Naive thymus-derived CD4-positive, alpha-beta T cell (primary cell): ENCODE results near the gene NRXN2. TPM values are rescaled to one million over a fixed set of nuclear protein-coding genes. Genes with fewer than 3 reads are reported as not detected.
A peak's percentile ranks its signal among the peaks of the same experiment; 100 is the strongest.

Experiments used
- ATAC-seq: fragments of 150-1000 bp; cut with Tn5 transposase; 2 replicates; pipeline ENCODE4 v1.10.0; 2021; ENCODE audit warnings: mild to moderate bottlenecking, moderate library complexity
- CTCF ChIA-PET: fragments of 350-600 bp; sonication (Branson Sonifier 250); formaldehyde crosslinking; loops from one replicate; lab custom pipeline; 2021; ENCODE audit warnings: antibody characterized with exemption; lab: Charles Lee
- POLR2A ChIA-PET: fragments of 350-600 bp; sonication (Branson Sonifier 250); formaldehyde crosslinking; loops from one replicate; lab custom pipeline; 2021; ENCODE audit warnings: antibody characterized with exemption, inconsistent platforms; lab: Charles Lee
- DNase-seq, 9 donors: peaks; one replicate each; pipeline versions ENCODE4 v3.0.0 to v3.0.0-alpha.2; 2020 to 2022; ENCODE audit warnings: mixed read lengths in 1 of 9
- H3K27ac ChIP-seq: one replicate; pipeline ENCODE4 v1.7.0; 2013; ENCODE audit warnings: mild to moderate bottlenecking, low read depth, low read length, moderate library complexity
- H3K27me3 ChIP-seq, 2 donors: one replicate each; pipeline ENCODE4 v1.7.0; 2013; ENCODE audit warnings: low read length in 2 of 2, mild to moderate bottlenecking in 2 of 2, moderate library complexity in 2 of 2; ENCODE audit not compliant: control insufficient read depth in 2 of 2, insufficient read depth in 2 of 2
- H3K36me3 ChIP-seq, 3 experiments: 1 replicate in 2 of 3; 2 replicates in 1 of 3; pipeline ENCODE4 v1.7.0; 2013; ENCODE audit warnings: low read length in 3 of 3, mild to moderate bottlenecking in 3 of 3, moderate library complexity in 1 of 3; ENCODE audit not compliant: insufficient read depth in 3 of 3, control insufficient read depth in 2 of 3
- H3K4me1 ChIP-seq, 2 donors: one replicate each; pipeline ENCODE4 v1.7.0; 2013; ENCODE audit warnings: low read length in 2 of 2, mild to moderate bottlenecking in 2 of 2, moderate library complexity in 1 of 2; ENCODE audit not compliant: control insufficient read depth in 2 of 2, insufficient read depth in 2 of 2
- H3K4me3 ChIP-seq: 2 replicates; pipeline ENCODE4 v1.7.0; 2013; ENCODE audit warnings: mild to moderate bottlenecking, low read length
- H3K9me3 ChIP-seq, 3 experiments: 1 replicate in 2 of 3; 2 replicates in 1 of 3; pipeline ENCODE4 v1.7.0; 2013; ENCODE audit warnings: low read length in 3 of 3; ENCODE audit not compliant: control insufficient read depth in 2 of 3
- H3K27ac Mint-ChIP-seq, 9 donors: one replicate each; pipeline ENCODE4 v1.8.0; 2020 to 2022; ENCODE audit warnings: mixed read lengths in 9 of 9, mild to moderate bottlenecking in 8 of 9, moderate library complexity in 5 of 9, inconsistent platforms in 2 of 9
- H3K27me3 Mint-ChIP-seq, 5 donors: one replicate each; pipeline ENCODE4 v1.8.0; 2021 to 2022; ENCODE audit warnings: mixed read lengths in 5 of 5, mild to moderate bottlenecking in 1 of 5
- H3K36me3 Mint-ChIP-seq, 5 donors: one replicate each; pipeline ENCODE4 v1.8.0; 2020 to 2022; ENCODE audit warnings: mixed read lengths in 5 of 5, mild to moderate bottlenecking in 3 of 5, inconsistent platforms in 1 of 5
- H3K4me1 Mint-ChIP-seq, 7 donors: one replicate each; pipeline ENCODE4 v1.8.0; 2020 to 2022; ENCODE audit warnings: mixed read lengths in 7 of 7, mild to moderate bottlenecking in 3 of 7, inconsistent platforms in 1 of 7
- H3K4me3 Mint-ChIP-seq, 10 donors: one replicate each; pipeline ENCODE4 v1.8.0; 2020 to 2022; ENCODE audit warnings: mild to moderate bottlenecking in 10 of 10, mixed read lengths in 10 of 10, moderate library complexity in 6 of 10, inconsistent platforms in 2 of 10
- H3K9me3 Mint-ChIP-seq, 11 donors: one replicate each; pipeline ENCODE4 v1.8.0; 2020 to 2022; ENCODE audit warnings: mixed read lengths in 11 of 11, mild to moderate bottlenecking in 4 of 11, inconsistent platforms in 1 of 11, moderate library complexity in 1 of 11
- intact Hi-C, 2 donors: fragments of 100-400 bp; cut with micrococcal nuclease; formaldehyde crosslinking; loops; one replicate each; pipeline ENCODE4 v1.15.1; 2023
- polyA plus RNA-seq, 2 donors: library from polyadenylated mRNA; unstranded; fragments of 300-500 nt; fragmentation: Illumina TruSeq; gene quantifications; one replicate each; pipeline ENCODE4 v1.2.3, GENCODE V29; 2021
- total RNA-seq, 6 experiments: library from RNA in 5 of 6; stranded (reverse) in 5 of 6; gene quantifications; 1 replicate in 5 of 6; 2 replicates in 1 of 6; pipeline ENCODE4 v1.2.3 and lab custom pipeline; 2021 to 2026

NRXN2 gene
- total and polyA plus RNA-seq, 7 experiments from 2014 or later: 0.07 to 0.71 (median 0.27) TPM; not detected in 4

DNA sequence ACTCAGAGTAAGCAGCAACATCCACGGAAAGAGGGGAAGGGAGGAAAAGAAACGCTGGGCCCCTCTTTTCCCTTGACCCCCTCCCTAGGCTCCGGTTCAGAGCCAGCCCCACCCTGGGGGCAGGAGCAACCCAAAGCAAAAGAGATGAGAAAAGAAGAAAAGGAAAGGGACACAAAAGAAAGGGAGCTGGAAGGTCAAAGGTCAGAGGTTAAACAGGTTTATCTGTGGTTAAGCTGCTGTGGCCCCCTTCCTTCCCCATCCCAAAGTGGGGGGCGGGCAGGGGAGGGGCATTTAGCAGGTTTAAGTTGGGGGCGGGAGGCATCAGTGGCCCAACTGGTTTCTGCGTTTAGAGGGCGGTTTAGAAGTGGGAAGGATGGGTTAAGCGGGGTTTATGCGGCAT lies 96.4 kb downstream of the NRXN2 start:
- Mint-ChIP-seq H3K27ac (peak overlapping the region in 1 of 9 donors; percentile 65), H3K27me3 (no peaks in the 10 kb centered on the region), H3K4me1 (peaks cover 0 to 5% (median 0%) of the 10 kb centered on the region in 7 donors), H3K36me3 (no peaks in the 10 kb centered on the region), H3K9me3 (no peaks in the 10 kb centered on the region), H3K4me3 (no peak overlapping the region)
- Histone ChIP-seq H3K4me1 (no peaks in the 10 kb centered on the region), H3K36me3 (no peaks in the 10 kb centered on the region), H3K27ac (no peak overlapping the region), H3K4me3 (no peak overlapping the region), H3K27me3 (no peaks in the 10 kb centered on the region), H3K9me3 (no peaks in the 10 kb centered on the region)
- ChIA-PET POLR2A (no interaction called here), CTCF (no interaction called here)
- ATAC-seq: no peak
- intact Hi-C loops: no loop called here
- no peak for DNase-seq

DNA sequence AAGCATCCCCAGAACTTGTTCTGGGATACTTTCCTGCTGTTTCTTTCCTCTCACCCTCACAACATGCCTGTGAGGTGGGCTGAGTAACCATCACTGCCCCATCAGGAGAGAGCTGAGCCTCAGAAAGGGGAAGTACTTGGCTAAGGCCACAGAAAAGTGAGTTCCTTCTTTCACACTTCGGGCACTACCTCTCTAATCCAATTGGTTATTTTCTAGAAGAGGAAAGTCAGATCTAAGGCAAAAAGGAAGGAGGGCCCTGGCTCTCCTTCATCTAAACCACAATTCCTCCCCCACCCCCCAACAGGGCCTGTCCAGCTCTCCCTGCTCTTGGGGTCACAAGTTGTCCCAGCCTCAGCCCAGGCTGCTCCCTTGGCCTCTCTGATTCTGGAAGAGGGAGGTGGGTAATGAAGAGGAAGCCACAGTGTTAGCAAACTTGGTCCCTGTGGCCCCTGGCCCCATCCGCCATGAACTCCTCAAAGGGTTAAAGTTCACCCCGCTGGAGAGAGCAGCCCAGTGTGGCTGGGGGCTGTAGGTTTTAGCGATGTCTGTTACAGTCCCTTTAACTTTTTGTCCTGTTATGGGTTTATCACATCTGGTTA lies 98.0 kb downstream of the NRXN2 start:
- Mint-ChIP-seq H3K4me1 (peaks cover 0 to 12% (median 5%) of the 10 kb centered on the region in 7 donors), H3K36me3 (no peaks in the 10 kb centered on the region), H3K27ac (no peak overlapping the region), H3K27me3 (no peaks in the 10 kb centered on the region), H3K9me3 (no peaks in the 10 kb centered on the region), H3K4me3 (no peak overlapping the region)
- Histone ChIP-seq H3K36me3 (no peaks in the 10 kb centered on the region), H3K4me3 (no peak overlapping the region), H3K27me3 (no peaks in the 10 kb centered on the region), H3K4me1 (no peaks in the 10 kb centered on the region), H3K27ac (no peak overlapping the region), H3K9me3 (no peaks in the 10 kb centered on the region)
- CTCF ChIA-PET: no interaction called here
- POLR2A ChIA-PET: interaction anchor here (0.6 kb wide), 1 partner anchor 80 kb away, joined by 3 read pairs; no protein-coding TSS in a partner anchor
- DNase-seq (no peak), ATAC-seq (peak; percentile 86)
- intact Hi-C loops: no loop called here

DNA sequence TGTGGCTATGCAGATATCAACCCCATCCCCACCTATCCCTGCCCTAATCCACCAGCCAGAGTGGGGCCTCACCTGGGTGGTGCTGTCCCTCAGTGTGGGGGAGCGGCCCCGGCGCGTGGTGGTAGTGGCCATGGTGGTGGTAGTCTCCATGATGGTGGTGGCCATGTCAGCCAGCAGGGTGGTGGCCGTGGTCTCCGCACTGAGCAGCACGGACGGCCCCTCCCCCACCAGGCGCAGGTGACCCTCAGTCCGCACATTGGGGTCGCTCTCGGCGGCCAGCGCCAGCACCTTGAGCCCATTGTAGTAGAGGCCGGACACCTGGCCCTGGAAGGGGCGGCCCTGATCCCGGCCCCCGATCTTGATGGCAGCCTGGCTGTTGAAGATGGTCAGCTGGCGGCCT lies 100.3 kb downstream of the NRXN2 start:
- no peaks in the 10 kb centered on the region for H3K9me3 Mint-ChIP-seq
- ATAC-seq: no peak
- Histone ChIP-seq H3K9me3 (no peaks in the 10 kb centered on the region), H3K36me3 (no peaks in the 10 kb centered on the region), H3K4me3 (no peak overlapping the region), H3K27me3 (no peaks in the 10 kb centered on the region), H3K4me1 (no peaks in the 10 kb centered on the region), H3K27ac (no peak overlapping the region)
- H3K27ac Mint-ChIP-seq: no peak overlapping the region
- no peaks in the 10 kb centered on the region for H3K27me3 Mint-ChIP-seq
- CTCF ChIA-PET: no interaction called here
- intact Hi-C loops: no loop called here
- H3K36me3 Mint-ChIP-seq: no peaks in the 10 kb centered on the region
- DNase-seq: no peak
- no peak overlapping the region for H3K4me3 Mint-ChIP-seq
- peaks cover 0 to 10% (median 5%) of the 10 kb centered on the region in 7 donors for H3K4me1 Mint-ChIP-seq
- POLR2A ChIA-PET: no interaction called here

DNA sequence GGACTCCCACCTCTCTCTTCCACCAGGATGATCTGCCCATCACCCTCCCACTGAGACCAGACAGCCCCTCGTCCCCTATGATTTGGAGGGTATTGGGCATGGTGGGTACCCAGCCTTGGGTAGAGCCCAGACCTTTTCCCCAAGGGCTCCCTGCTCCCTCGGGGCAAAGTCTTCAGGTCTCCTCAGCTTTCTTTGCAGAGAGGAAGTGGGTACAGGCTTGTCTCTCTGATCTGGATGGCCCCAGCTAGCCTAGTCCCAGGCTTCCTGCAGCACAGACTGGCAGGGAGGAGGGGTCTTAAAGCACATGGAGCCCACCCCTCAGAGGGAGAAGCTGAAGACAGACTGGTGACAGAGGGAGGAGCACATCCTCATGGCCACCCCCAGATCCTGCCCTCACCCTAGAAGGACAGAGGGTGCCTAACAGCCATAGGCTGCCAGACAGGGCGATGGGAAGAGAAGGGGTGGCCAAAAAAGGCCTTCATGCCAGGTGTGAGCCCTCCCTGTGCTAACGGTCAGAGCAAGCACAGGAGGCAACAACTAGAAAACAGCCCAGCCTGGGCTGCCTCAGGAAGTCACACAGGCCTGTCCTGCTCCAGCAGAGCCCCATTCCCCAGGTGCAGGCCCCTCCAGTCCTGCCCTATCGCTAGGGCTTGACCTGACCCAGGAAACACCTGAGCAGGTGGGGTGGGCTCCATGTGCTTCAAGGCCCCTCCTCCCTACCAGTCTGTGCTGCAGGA lies 101.5 kb downstream of the NRXN2 start:
- CTCF ChIA-PET: no interaction called here
- no peak overlapping the region for H3K27ac Mint-ChIP-seq

DNA sequence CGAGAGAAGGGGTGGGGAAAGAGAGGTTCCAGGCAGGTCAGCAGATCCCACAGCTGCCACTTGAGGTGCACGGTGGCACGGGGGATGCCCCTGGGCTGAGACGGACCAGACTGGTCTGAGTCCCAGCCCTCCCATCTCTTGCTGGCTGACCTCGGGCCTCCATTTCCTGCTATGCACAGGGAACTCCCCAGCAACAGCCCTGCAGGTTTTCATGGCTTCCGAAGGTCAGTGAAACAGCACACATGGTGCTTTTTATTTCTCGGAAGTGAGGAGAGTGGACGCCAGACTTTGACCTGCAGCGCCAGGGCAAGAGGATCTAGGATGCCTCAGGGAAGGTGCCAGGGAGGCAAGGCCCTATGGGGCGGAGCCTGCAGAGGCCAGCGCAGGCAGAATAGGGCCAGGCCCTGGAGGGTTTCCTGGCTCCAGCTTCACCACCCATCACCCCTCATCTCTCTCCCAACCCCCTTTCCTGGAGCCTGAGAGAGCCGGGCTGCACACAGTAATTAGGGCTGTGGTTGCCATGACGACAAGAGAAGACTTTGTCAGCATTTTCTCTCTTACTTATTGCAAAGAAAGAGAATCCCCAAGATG lies 102.5 kb downstream of the NRXN2 start:
- no peaks in the 10 kb centered on the region for H3K36me3 ChIP-seq
- H3K9me3 Mint-ChIP-seq: no peaks in the 10 kb centered on the region
- DNase-seq (no peak), ATAC-seq (no peak)
- no peaks in the 10 kb centered on the region for H3K36me3 Mint-ChIP-seq
- intact Hi-C loops: no loop called here
- no peaks in the 10 kb centered on the region for H3K4me1 ChIP-seq
- H3K27ac ChIP-seq: no peak overlapping the region
- no peak overlapping the region for H3K27ac Mint-ChIP-seq
- H3K27me3 Mint-ChIP-seq: no peaks in the 10 kb centered on the region
- POLR2A ChIA-PET: no interaction called here
- CTCF ChIA-PET: no interaction called here
- no peak overlapping the region for H3K4me3 ChIP-seq
- H3K4me1 Mint-ChIP-seq: peaks cover 0 to 10% (median 5%) of the 10 kb centered on the region in 7 donors
- no peaks in the 10 kb centered on the region for H3K27me3 ChIP-seq
- peak overlapping the region in 1 of 10 donors; percentile 26 for H3K4me3 Mint-ChIP-seq
- no peaks in the 10 kb centered on the region for H3K9me3 ChIP-seq

More for the DNA sequence above, 101.5 kb downstream of the NRXN2 start:
- Mint-ChIP-seq H3K27me3 (no peaks in the 10 kb centered on the region), H3K4me1 (peaks cover 0 to 10% (median 5%) of the 10 kb centered on the region in 7 donors), H3K9me3 (no peaks in the 10 kb centered on the region), H3K36me3 (no peaks in the 10 kb centered on the region), H3K4me3 (peak overlapping the region in 1 of 10 donors; percentile 42)
- no peak overlapping the region for H3K4me3 ChIP-seq
- no peaks in the 10 kb centered on the region for H3K4me1 ChIP-seq
- H3K27ac ChIP-seq: no peak overlapping the region
- no peaks in the 10 kb centered on the region for H3K36me3 ChIP-seq
- DNase-seq (no peak), ATAC-seq (no peak)
- POLR2A ChIA-PET: no interaction called here
- H3K27me3 ChIP-seq: no peaks in the 10 kb centered on the region
- intact Hi-C loops: no loop called here
- no peaks in the 10 kb centered on the region for H3K9me3 ChIP-seq

DNA sequence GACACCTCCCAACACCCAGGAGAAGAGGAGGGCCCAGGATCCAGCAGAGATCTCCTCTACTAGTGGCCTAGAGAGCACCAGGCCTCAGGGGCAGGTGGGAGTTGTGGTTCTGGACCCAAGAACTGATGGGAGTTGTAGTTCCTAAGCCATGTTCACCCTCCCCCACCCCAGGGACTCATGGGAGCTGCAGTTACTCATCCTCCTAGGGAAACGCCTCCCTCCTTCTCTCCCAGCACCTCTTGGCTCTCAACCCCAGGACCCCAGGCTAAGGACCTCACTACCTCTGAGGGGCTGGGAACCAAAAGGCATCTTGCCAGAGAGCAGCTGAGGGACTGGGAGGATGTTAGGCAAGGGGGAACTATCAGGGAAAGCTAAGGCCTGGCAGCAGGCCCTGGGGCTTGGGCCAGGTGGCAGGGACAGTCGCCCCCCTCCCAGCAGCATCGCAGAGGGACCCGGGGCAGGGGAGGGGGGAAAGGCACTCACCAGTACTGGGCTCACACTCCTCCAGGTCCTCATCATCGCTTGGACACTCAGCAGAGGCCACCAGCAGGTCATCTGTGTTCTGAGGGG lies 103.1 kb downstream of the NRXN2 start:
- H3K4me3 Mint-ChIP-seq: no peak overlapping the region
- intact Hi-C loops: no loop called here
- Histone ChIP-seq H3K9me3 (no peaks in the 10 kb centered on the region), H3K4me3 (no peak overlapping the region), H3K27me3 (no peaks in the 10 kb centered on the region), H3K27ac (no peak overlapping the region), H3K36me3 (no peaks in the 10 kb centered on the region), H3K4me1 (no peaks in the 10 kb centered on the region)
- CTCF ChIA-PET: no interaction called here
- H3K9me3 Mint-ChIP-seq: no peaks in the 10 kb centered on the region
- POLR2A ChIA-PET: no interaction called here
- DNase-seq (no peak), ATAC-seq (no peak)
- no peaks in the 10 kb centered on the region for H3K36me3 Mint-ChIP-seq
- H3K27ac Mint-ChIP-seq: peak overlapping the region in 1 of 9 donors; percentile 80
- H3K27me3 Mint-ChIP-seq: no peaks in the 10 kb centered on the region
- peaks cover 0 to 10% (median 5%) of the 10 kb centered on the region in 7 donors for H3K4me1 Mint-ChIP-seq
